Lung (tissue), 16 donors: ENCODE measurements around the gene APPL2. TPM values are rescaled to one million over a fixed set of nuclear protein-coding genes. Genes with fewer than 3 reads are reported as not detected.

Source experiments
- ATAC-seq: fragments of 200-7000 bp; cut with Tn5 transposase; one replicate; pipeline ENCODE4 v1.9.1; 2020; ENCODE audit warnings: moderate number of reproducible peaks; ENCODE audit not compliant: insufficient read depth, low FRiP score
- DNase-seq, 3 donors: peaks; one replicate each; pipeline ENCODE4 v3.0.0-alpha.2; 2013 to 2017
- H3K27ac ChIP-seq, 2 donors: one replicate each; pipeline ENCODE4 v1.5.1; 2013; ENCODE audit warnings: mild to moderate bottlenecking in 2 of 2, moderate library complexity in 2 of 2, control low read depth in 1 of 2, inconsistent platforms in 1 of 2, low read depth in 1 of 2, low read length in 1 of 2
- H3K27me3 ChIP-seq, 3 donors: one replicate each; pipeline ENCODE4 v1.5.1; 2013; ENCODE audit warnings: low read length in 2 of 3; ENCODE audit not compliant: control insufficient read depth in 3 of 3, insufficient read depth in 3 of 3
- H3K36me3 ChIP-seq, 4 donors: one replicate each; pipeline ENCODE4 v1.5.1; 2013; ENCODE audit warnings: low read length in 4 of 4, mild to moderate bottlenecking in 1 of 4, moderate library complexity in 1 of 4; ENCODE audit not compliant: control insufficient read depth in 4 of 4, insufficient read depth in 4 of 4
- H3K4me1 ChIP-seq, 5 donors: one replicate each; pipeline ENCODE4 v1.5.1; 2013; ENCODE audit warnings: low read length in 5 of 5, mild to moderate bottlenecking in 2 of 5, moderate library complexity in 1 of 5; ENCODE audit not compliant: control insufficient read depth in 5 of 5, insufficient read depth in 5 of 5
- H3K4me3 ChIP-seq: one replicate; pipeline ENCODE4 v1.5.1; 2013; ENCODE audit warnings: mild to moderate bottlenecking, control low read depth, moderate library complexity
- H3K9ac ChIP-seq, 2 donors: one replicate each; pipeline ENCODE4 v1.5.1; 2013; ENCODE audit warnings: low read length in 2 of 2, control low read depth in 1 of 2; ENCODE audit not compliant: insufficient read depth in 1 of 2
- H3K9me3 ChIP-seq, 4 donors: one replicate each; pipeline ENCODE4 v1.5.1; 2013; ENCODE audit warnings: low read length in 3 of 4, mild to moderate bottlenecking in 1 of 4, moderate library complexity in 1 of 4; ENCODE audit not compliant: control insufficient read depth in 4 of 4, insufficient read depth in 3 of 4
- CTCF ChIP-seq: IDR thresholded peaks from 2 replicates; pipeline ENCODE4 v1.5.1; 2012; ENCODE audit warnings: mild to moderate bottlenecking; ENCODE audit errors: control extremely low read depth, extremely low read depth
- WGBS, 2 donors: extraction: QIAGEN DNeasy Blood & Tissue Kit; methylation state at CpG; one replicate each; pipeline ENCODE4 v1.1.7; 2013; 5-methylcytosine and 5-hydroxymethylcytosine counted together
- long read RNA-seq, 5 donors: transcript quantifications; one replicate each; lab custom pipeline, GENCODE V29; 2026
- polyA plus RNA-seq, 2 donors: library from polyadenylated mRNA; stranded (reverse); fragments of 200-250 nt; gene quantifications; one replicate each; pipeline ENCODE4 v1.2.1, GENCODE V29; 2013
- total RNA-seq, 2 donors: library from RNA; depleted of rRNA in 1 of 2; stranded (reverse); fragments of >200 nt in 1 of 2; gene quantifications; one replicate each; pipeline ENCODE4 v1.2.1, GENCODE V29; 2014 to 2021
- donor health status: control.
- donor health status: control.
- donor health status: Bipolar disorder and iron deficiency.
- donor health status: healthy.
- donor health status: DM: yes; HTN: yes; CAD: no.

APPL2 gene
- total RNA-seq (10 to 100 TPM; 35.9 to 89.5 TPM), polyA plus RNA-seq (10 to 100 TPM; 11.8 to 17.1 TPM)
- long read RNA-seq, donor 1, transcript APPL2-201 (21 exons, 3,239 nt) = major isoform, 5 of 5 reads
- long read RNA-seq, donor 1, partial matches to known transcripts = 0 of 5 reads
- long read RNA-seq, donor 1, other reads (novel, unspliced or antisense) = 0 of 5 reads
- long read RNA-seq, donor 2, partial matches to known transcripts = 0 of 2 reads
- long read RNA-seq, donor 2, other reads (novel, unspliced or antisense) = 0 of 2 reads
- long read RNA-seq, donor 3, partial matches to known transcripts = 0 of 2 reads
- long read RNA-seq, donor 3, other reads (novel, unspliced or antisense) = 0 of 2 reads
- long read RNA-seq, donor 4, partial matches to known transcripts = 0 of 1 reads
- long read RNA-seq, donor 4, other reads (novel, unspliced or antisense) = 0 of 1 reads
- long read RNA-seq, donor 5, transcript APPL2-201 (21 exons, 3,239 nt) = major isoform, 8 of 16 reads
- long read RNA-seq, donor 5, partial matches to known transcripts = 7 of 16 reads
- long read RNA-seq, donor 5, other reads (novel, unspliced or antisense) = 0 of 16 reads

GRCh38 chr12:105235732-105236476 is at the start of gene APPL2:
Gene APPL2, minus strand, starts transcription at chr12:105236174. Its CDS starts 162 bp downstream, at chr12:105236012.
- 1% methylated on average over 41 to 80 of the region's 80 CpGs for WGBS, 2 donors
- ATAC-seq (peak; percentile 97), DNase-seq (peak; percentile 94 to 96 (median 95))
- peaks cover 0 to 28% (median 19%) of the 10 kb centered on the region in 5 donors for H3K4me1 ChIP-seq
- H3K9ac ChIP-seq = peak within 1 kb of the TSS; percentile 47 to 91
- peak within 1 kb of the TSS; percentile 99 for H3K4me3 ChIP-seq
- H3K9me3 ChIP-seq = no peaks in the 10 kb centered on the region
- no peaks in the 10 kb centered on the region for H3K27me3 ChIP-seq
- no peak for TF ChIP-seq CTCF
- peaks cover 0 to 2% (median 1%) of the 10 kb centered on the region in 4 donors for H3K36me3 ChIP-seq
- peak within 1 kb of the TSS; percentile 98 to 100 for H3K27ac ChIP-seq

GRCh38 chr12:105285378-105285777 is 49.4 kb upstream of the APPL2 start:
- DNase-seq (no peak), ATAC-seq (no peak)
- Histone ChIP-seq H3K27me3 (peaks cover 0 to 4% (median 0%) of the 10 kb centered on the region in 3 donors), H3K4me3 (no peak overlapping the region), H3K9ac (no peak overlapping the region), H3K27ac (no peak overlapping the region), H3K36me3 (no peaks in the 10 kb centered on the region), H3K4me1 (no peaks in the 10 kb centered on the region), H3K9me3 (no peaks in the 10 kb centered on the region)
- no peak for TF ChIP-seq CTCF
- 83 to 97% methylated on average over 1 of the region's 1 CpG for whole genome bisulfite sequencing, 2 donors

GRCh38 chr12:105281694-105282049 is 45.7 kb upstream of the APPL2 start:
- no peak overlapping the region for H3K27ac ChIP-seq
- TF ChIP-seq CTCF = no peak
- DNase-seq (no peak), ATAC-seq (no peak)
- no peak overlapping the region for H3K4me3 ChIP-seq
- 96% methylated on average over 1 of the region's 1 CpG for WGBS, 2 donors
- no peaks in the 10 kb centered on the region for H3K4me1 ChIP-seq
- no peaks in the 10 kb centered on the region for H3K27me3 ChIP-seq
- H3K36me3 ChIP-seq = no peaks in the 10 kb centered on the region
- no peak overlapping the region for H3K9ac ChIP-seq
- peaks cover 0 to 2% (median 0%) of the 10 kb centered on the region in 4 donors for H3K9me3 ChIP-seq
